ENCODE data around the gene DUSP16. TPM values are rescaled to one million over a fixed set of nuclear protein-coding genes. Genes with fewer than 3 reads are reported as not detected.
"Not testable (repeated sequence)": the region's sequence is repeated elsewhere in the genome, so short reads cannot be mapped to it uniquely, and the experiment has no call there.

The DUSP16 gene
- total RNA-seq, 2 experiments from 2014 or later, result 33.6 to 35.9 TPM

GRCh38 chr12:12538535-12538934 is 24.1 kb downstream of the DUSP16 start:
- peaks cover 2% of the 10 kb centered on the region for H3K9me3 Mint-ChIP-seq
- H3K36me3 Mint-ChIP-seq (ENCODE audit: low read depth), result peaks cover 17% of the 10 kb centered on the region
- H3K4me3 Mint-ChIP-seq, result no peak overlapping the region
- no peak overlapping the region for H3K27ac Mint-ChIP-seq
- H3K4me1 Mint-ChIP-seq, result peaks cover 32% of the 10 kb centered on the region
- ChIA-PET CTCF (interaction anchor here (1.4 kb wide), 1 partner anchor 9 kb away, joined by 5 read pairs; no protein-coding TSS in a partner anchor), POLR2A (no interaction called here)
- DNase-seq, result no peak
- H3K27me3 Mint-ChIP-seq, result no peaks in the 10 kb centered on the region

GRCh38 chr12:12537421-12537820 is 25.2 kb downstream of the DUSP16 start:
- POLR2A ChIA-PET, result no interaction called here
- no peak overlapping the region for H3K27ac Mint-ChIP-seq
- peaks cover 2% of the 10 kb centered on the region for H3K9me3 Mint-ChIP-seq

GRCh38 chr12:12534975-12535374 is 27.7 kb downstream of the DUSP16 start:
- Mint-ChIP-seq H3K9me3 (no peaks in the 10 kb centered on the region), H3K4me1 (peaks cover 19% of the 10 kb centered on the region), H3K27me3 (no peaks in the 10 kb centered on the region), H3K27ac (no peak overlapping the region), H3K36me3 (ENCODE audit: low read depth) (peaks cover 3% of the 10 kb centered on the region), H3K4me3 (no peak overlapping the region)
- ChIA-PET POLR2A (no interaction called here), CTCF (interaction anchor here (1.2 to 1.5 kb wide), 2 partner anchors 12 to 29 kb away, joined by 3 read pairs; no protein-coding TSS in a partner anchor)
- DNase-seq, result no peak

More at GRCh38 chr12:12537421-12537820, 25.2 kb downstream of the DUSP16 start:
- CTCF ChIA-PET, result interaction anchor here (0.9 to 1.4 kb wide), 2 partner anchors 10 to 21 kb away, joined by 3 to 5 read pairs; no protein-coding TSS in a partner anchor
- no peak overlapping the region for H3K4me3 Mint-ChIP-seq
- no peaks in the 10 kb centered on the region for H3K27me3 Mint-ChIP-seq
- H3K36me3 Mint-ChIP-seq (ENCODE audit: low read depth), result peaks cover 14% of the 10 kb centered on the region
- H3K4me1 Mint-ChIP-seq, result peaks cover 33% of the 10 kb centered on the region
- no peak for DNase-seq

DNA sequence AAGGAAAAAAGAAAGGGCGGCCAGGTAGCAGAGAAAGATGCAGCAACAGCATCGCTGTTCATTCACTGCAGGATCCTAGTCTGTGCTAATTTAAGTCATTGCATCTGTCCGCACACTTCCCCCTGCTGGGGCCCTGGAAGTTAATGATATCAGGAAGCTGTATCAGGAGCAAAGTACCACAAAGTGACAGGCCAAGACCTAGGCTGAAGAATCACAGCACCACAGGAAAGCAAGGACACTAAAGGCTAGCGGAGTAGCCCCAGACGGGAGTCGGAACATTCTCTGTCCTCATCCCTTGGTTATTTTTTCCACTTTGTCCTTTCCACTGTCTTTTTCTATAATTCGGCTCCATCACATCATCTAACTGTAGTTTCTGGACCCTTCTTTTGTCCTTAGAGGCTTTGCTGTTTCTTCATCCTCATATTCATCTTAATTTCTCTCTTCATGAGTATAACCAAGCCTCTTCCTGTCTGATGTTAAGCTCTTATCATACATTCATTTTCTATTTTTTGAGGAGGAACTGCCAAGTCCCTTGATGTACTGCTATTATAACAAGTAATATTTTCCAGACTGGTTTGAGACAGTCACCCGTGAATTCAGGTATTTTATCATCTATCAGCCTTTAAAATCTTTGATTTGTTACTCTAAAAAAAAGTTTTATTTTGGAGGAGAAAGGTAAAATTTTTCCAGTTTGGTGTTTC is 28.3 kb downstream of the DUSP16 start:
- Mint-ChIP-seq H3K36me3 (ENCODE audit: low read depth) (peaks cover 9% of the 10 kb centered on the region), H3K27ac (no peak overlapping the region), H3K4me1 (peaks cover 26% of the 10 kb centered on the region), H3K4me3 (no peak overlapping the region), H3K27me3 (no peaks in the 10 kb centered on the region), H3K9me3 (peaks cover 4% of the 10 kb centered on the region)
- CTCF ChIA-PET, result interaction anchor here (1.2 to 1.5 kb wide), 2 partner anchors 11 to 29 kb away, joined by 3 read pairs; no protein-coding TSS in a partner anchor
- DNase-seq, result no peak
- POLR2A ChIA-PET, result no interaction called here

DNA sequence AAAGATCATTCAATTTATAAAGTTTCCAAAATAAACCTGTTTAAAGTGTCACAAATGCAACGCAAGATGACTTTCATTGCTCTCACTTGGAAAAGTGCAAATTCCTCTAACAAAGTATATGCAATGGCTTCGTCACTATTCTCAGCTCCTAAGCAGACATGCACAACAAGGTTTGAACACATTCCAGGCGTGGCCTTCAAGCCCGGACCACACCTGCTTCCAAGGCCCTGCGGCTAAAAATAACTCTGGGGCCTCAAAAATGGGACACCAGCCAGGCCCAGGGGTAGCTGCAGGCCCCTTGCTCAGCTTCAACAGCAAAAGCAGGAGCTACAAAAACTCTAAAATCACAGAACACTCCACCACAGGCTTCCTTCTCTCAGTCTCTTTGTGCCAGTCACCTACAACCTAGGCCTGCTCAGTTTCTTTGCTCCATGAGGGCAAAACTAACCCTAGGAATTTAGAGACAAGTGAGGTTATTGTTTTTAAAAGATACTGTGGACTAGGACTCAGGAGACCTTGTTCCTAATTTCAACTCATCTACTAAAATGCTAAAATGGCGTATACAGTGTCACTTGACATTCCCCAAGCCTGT is 29.3 kb downstream of the DUSP16 start:
- Mint-ChIP-seq H3K27me3 (no peaks in the 10 kb centered on the region), H3K36me3 (ENCODE audit: low read depth) (peaks cover 12% of the 10 kb centered on the region), H3K9me3 (peaks cover 4% of the 10 kb centered on the region), H3K27ac (no peak overlapping the region), H3K4me3 (no peak overlapping the region), H3K4me1 (peaks cover 35% of the 10 kb centered on the region)
- POLR2A ChIA-PET, result no interaction called here
- DNase-seq, result no peak
- CTCF ChIA-PET, result interaction anchor here (0.6 kb wide), 1 partner anchor 148 kb away, joined by 4 read pairs; no protein-coding TSS in a partner anchor

- Mint-ChIP-seq H3K27me3 (no peaks in the 10 kb centered on the region), H3K4me1 (peaks cover 54% of the 10 kb centered on the region), H3K4me3 (no peak overlapping the region), H3K36me3 (ENCODE audit: low read depth) (peaks cover 14% of the 10 kb centered on the region), H3K9me3 (peaks cover 4% of the 10 kb centered on the region), H3K27ac (no peak overlapping the region)
- ChIA-PET POLR2A (no interaction called here), CTCF (no interaction called here)
- DNase-seq, result no peak
Measured at GRCh38 chr12:12531194-12531593, 31.5 kb downstream of the DUSP16 start.

DNA sequence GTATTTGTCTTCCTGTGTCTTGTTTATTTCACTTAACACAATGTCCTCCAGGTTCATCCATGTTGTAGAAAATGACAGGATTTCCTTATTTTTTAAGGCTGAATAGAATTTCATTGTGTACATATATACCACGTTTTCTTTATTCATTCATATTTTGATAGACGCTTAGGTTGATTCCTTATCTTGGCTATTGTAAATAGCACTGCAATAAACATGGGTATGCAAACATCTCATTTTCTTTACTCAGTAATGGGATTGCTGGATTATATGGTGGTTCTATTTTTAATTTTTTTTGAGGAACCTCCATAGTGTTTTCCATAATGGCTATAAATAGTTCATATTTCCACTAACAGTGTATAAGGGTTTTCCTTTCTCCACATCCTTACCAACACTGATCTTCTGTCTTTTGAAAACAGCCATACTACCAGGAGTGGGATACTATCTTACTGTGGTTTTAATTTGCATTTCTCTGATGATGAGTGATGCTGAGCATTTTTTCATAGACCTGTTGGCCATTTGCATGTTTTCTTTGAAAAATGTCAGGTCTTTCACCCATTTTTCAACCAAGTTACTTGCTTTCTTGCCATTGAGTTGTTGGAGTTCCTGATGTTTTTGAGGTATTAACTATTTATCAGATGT is 32.8 kb downstream of the DUSP16 start:
- no peaks in the 10 kb centered on the region for H3K27me3 Mint-ChIP-seq
- H3K4me1 Mint-ChIP-seq, result peaks cover 51% of the 10 kb centered on the region
- DNase-seq, result no peak
- H3K9me3 Mint-ChIP-seq, result peaks cover 4% of the 10 kb centered on the region
- peaks cover 14% of the 10 kb centered on the region for H3K36me3 Mint-ChIP-seq (ENCODE audit: low read depth)
- CTCF ChIA-PET, result no interaction called here
- no peak overlapping the region for H3K4me3 Mint-ChIP-seq
- POLR2A ChIA-PET, result interaction anchor here (0.6 kb wide), 1 partner anchor 29 kb away, joined by 3 read pairs; no protein-coding TSS in a partner anchor
- H3K27ac Mint-ChIP-seq, result peak overlapping the region; percentile 5

DNA sequence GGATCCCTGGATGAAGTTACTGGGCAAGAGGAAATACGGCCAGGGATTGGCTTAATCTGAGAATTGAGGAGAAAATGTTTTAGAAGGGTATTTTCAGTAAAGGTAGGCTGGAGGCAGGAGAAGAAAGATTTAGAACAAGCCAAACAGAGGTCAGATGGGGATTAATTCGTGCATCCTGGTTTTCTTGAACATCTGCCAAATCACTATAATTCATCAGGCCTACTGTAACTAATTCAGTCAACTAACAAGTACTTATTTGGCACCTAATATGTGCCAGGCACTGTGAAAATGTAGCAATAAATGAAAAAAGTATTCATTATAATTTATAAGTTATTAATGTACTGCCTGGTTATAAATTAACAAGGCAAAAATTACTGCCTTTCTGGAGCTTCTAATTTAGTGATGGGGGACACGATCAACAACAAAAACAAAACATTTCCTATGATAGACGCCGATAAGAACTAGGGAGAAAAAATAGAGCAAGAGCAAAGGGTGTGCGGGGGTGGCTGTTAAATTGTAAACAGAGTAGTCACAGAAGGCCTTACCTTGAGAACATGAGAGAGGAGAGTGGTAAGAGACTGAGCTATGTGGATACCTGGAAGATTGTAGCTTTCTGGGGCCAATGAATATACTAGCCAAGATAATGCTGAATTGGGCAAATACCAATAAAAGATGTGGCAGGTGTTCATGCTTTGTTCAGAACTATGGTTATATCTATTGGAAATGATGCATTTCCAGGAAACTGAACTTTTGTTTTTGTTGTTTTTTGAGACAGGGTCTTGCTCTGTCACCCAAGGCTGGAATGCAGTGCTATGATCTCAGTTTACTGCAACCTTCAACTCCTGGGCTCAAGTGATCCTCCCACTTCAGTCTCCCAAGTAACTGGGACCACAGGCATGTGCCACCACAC is 34.0 kb downstream of the DUSP16 start:
- Mint-ChIP-seq H3K9me3 (peaks cover 4% of the 10 kb centered on the region), H3K27me3 (no peaks in the 10 kb centered on the region), H3K4me1 (peaks cover 45% of the 10 kb centered on the region), H3K36me3 (ENCODE audit: low read depth) (peaks cover 21% of the 10 kb centered on the region), H3K27ac (peak overlapping the region; percentile 92), H3K4me3 (no peak overlapping the region)
- no peak for DNase-seq
- ChIA-PET CTCF (interaction anchor here (1.0 to 2.8 kb wide), 4 partner anchors 11 to 47 kb away, joined by 3 to 18 read pairs (median 4); no protein-coding TSS in a partner anchor), POLR2A (no interaction called here)

GRCh38 chr12:12527820-12528296 is 34.8 kb downstream of the DUSP16 start:
- ChIA-PET CTCF (interaction anchor here (1.0 to 2.8 kb wide), 4 partner anchors 10 to 46 kb away, joined by 3 to 18 read pairs (median 4); no protein-coding TSS in a partner anchor), POLR2A (no interaction called here)
- Mint-ChIP-seq H3K9me3 (peaks cover 4% of the 10 kb centered on the region), H3K36me3 (ENCODE audit: low read depth) (peaks cover 21% of the 10 kb centered on the region), H3K27me3 (no peaks in the 10 kb centered on the region), H3K27ac (peak overlapping the region; percentile 92), H3K4me3 (peak overlapping the region; percentile 8), H3K4me1 (peaks cover 43% of the 10 kb centered on the region)
- DNase-seq, result peak; percentile 24

DNA sequence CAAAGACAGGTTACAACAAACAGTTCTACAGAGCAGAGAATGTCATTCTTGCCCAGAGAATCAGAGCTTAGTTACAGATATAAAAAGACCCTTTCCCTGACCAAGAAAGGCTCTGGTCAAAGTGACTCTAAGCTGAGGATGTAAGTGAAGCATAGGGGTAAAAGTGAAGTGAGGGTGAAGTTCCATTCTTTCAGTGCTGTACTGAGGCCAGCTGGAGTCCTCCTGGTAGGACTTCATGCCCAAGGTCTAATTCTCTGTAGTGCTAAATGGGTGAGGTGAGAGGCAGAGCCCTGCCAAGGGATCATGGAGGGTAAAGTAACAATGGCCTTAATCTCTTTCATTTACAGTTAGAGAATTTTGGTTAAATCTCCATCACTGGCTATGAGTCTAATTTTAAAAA is 38.5 kb downstream of the DUSP16 start:
- Mint-ChIP-seq H3K27me3 (no peaks in the 10 kb centered on the region), H3K27ac (no peak overlapping the region), H3K4me3 (no peak overlapping the region), H3K9me3 (no peaks in the 10 kb centered on the region), H3K4me1 (peaks cover 37% of the 10 kb centered on the region), H3K36me3 (ENCODE audit: low read depth) (peaks cover 28% of the 10 kb centered on the region)
- no peak for DNase-seq
- CTCF ChIA-PET, result interaction anchor here (0.5 to 1.6 kb wide), 3 partner anchors 13 to 35 kb away, joined by 4 to 5 read pairs (median 4); no protein-coding TSS in a partner anchor
- POLR2A ChIA-PET, result no interaction called here

GRCh38 chr12:12523229-12523628 is 39.4 kb downstream of the DUSP16 start:
- peaks cover 30% of the 10 kb centered on the region for H3K36me3 Mint-ChIP-seq (ENCODE audit: low read depth)
- no peaks in the 10 kb centered on the region for H3K9me3 Mint-ChIP-seq
- CTCF ChIA-PET, result interaction anchor here (1.3 to 1.6 kb wide), 2 partner anchors 12 to 36 kb away, joined by 3 to 5 read pairs; no protein-coding TSS in a partner anchor
- DNase-seq, result no peak
- peaks cover 28% of the 10 kb centered on the region for H3K4me1 Mint-ChIP-seq
- POLR2A ChIA-PET, result interaction anchor here (0.5 kb wide), 1 partner anchor 38 kb away, joined by 3 read pairs; no protein-coding TSS in a partner anchor
- H3K27me3 Mint-ChIP-seq, result no peaks in the 10 kb centered on the region
- H3K4me3 Mint-ChIP-seq, result no peak overlapping the region
- no peak overlapping the region for H3K27ac Mint-ChIP-seq

DNA sequence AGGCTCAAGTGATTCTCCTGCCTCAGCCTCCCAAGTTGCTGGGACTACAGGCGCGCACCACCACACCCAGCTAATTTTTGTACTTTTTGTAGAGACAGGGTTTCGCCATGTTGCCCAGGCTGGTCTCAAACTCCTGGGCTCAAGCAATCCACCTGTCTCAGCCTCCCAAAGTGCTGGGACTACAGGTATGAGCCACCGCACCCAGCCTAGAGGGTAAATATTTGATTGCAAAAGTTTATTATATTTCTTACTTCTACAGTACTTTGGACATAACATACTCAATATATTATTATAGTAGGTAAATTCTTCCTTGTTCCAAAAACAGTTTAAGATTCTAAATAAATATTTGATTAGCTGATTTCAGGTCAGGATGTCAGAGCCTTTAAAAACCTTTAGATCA is 40.0 kb downstream of the DUSP16 start:
- CTCF ChIA-PET, result interaction anchor here (1.3 kb wide), 1 partner anchor 12 kb away, joined by 3 read pairs; no protein-coding TSS in a partner anchor
- H3K4me1 Mint-ChIP-seq, result peaks cover 22% of the 10 kb centered on the region
- POLR2A ChIA-PET, H3K27ac Mint-ChIP-seq, H3K27me3 Mint-ChIP-seq, H3K9me3 Mint-ChIP-seq, H3K4me3 Mint-ChIP-seq, DNase-seq: not testable (repeated sequence)
- peaks cover 35% of the 10 kb centered on the region for H3K36me3 Mint-ChIP-seq (ENCODE audit: low read depth)

All from activated CD4-positive, alpha-beta T cell treated with anti-CD3 and anti-CD28 coated beads, Interleukin-2, amount 10 ng/mL, durations not matched to agents 7 days and 5 days (primary cell).